Neuronal stem cell (in vitro differentiated cells): ENCODE measurements around the gene MAP4.

Experiments used
- DNase-seq: peaks from one replicate; pipeline ENCODE4 v3.0.0-alpha.2; 2013; ENCODE audit warnings: low spot score
- H2AFZ ChIP-seq: one replicate; pipeline ENCODE4 v1.6.1; 2013; ENCODE audit warnings: mild to moderate bottlenecking, low read length, inconsistent platforms
- H2AK5ac ChIP-seq: 2 replicates; pipeline ENCODE4 v1.6.1; 2013; ENCODE audit warnings: low read depth, mild to moderate bottlenecking, inconsistent platforms, low read length, moderate library complexity, mixed read lengths
- H2BK120ac ChIP-seq: 2 replicates; pipeline ENCODE4 v1.6.1; 2013; ENCODE audit warnings: low read depth, mild to moderate bottlenecking, inconsistent platforms, low read length, moderate library complexity, mixed read lengths
- H2BK12ac ChIP-seq: one replicate; pipeline ENCODE4 v1.6.1; 2013; ENCODE audit warnings: low read length, inconsistent platforms
- H2BK15ac ChIP-seq: 2 replicates; pipeline ENCODE4 v1.6.1; 2013; ENCODE audit warnings: mild to moderate bottlenecking, low read length, inconsistent platforms, mixed read lengths
- H2BK5ac ChIP-seq: one replicate; pipeline ENCODE4 v1.6.1; 2013; ENCODE audit warnings: inconsistent platforms, mild to moderate bottlenecking, low read length, moderate library complexity
- H3K14ac ChIP-seq: one replicate; pipeline ENCODE4 v1.6.1; 2013; ENCODE audit warnings: low read length, inconsistent platforms
- H3K18ac ChIP-seq: 2 replicates; pipeline ENCODE4 v1.6.1; 2013; ENCODE audit warnings: low read length, inconsistent platforms
- H3K23ac ChIP-seq: 2 replicates; pipeline ENCODE4 v1.6.1; 2013; ENCODE audit warnings: low read depth, mild to moderate bottlenecking, mixed read lengths, low read length, inconsistent platforms; ENCODE audit not compliant: poor library complexity
- H3K27ac ChIP-seq: replicated peaks from 3 replicates; pipeline ENCODE4 v1.5.1; 2013; ENCODE audit warnings: low read length, inconsistent platforms
- H3K27me3 ChIP-seq, 3 experiments: 2 replicates each; pipeline ENCODE4 v1.6.1; 2013; ENCODE audit warnings: low read length in 3 of 3, mild to moderate bottlenecking in 2 of 3, inconsistent platforms in 1 of 3, low read depth in 1 of 3, mixed read lengths in 1 of 3, moderate library complexity in 1 of 3; ENCODE audit not compliant: control insufficient read depth in 3 of 3, insufficient read depth in 3 of 3
- H3K36me3 ChIP-seq, 2 donors: replicated peaks in 1 of 2; 2 replicates each; pipeline ENCODE4 v1.6.1; 2013; ENCODE audit warnings: low read length in 2 of 2; ENCODE audit not compliant: control insufficient read depth in 2 of 2, insufficient read depth in 2 of 2
- H3K4ac ChIP-seq: 2 replicates; pipeline ENCODE4 v1.6.1; 2013; ENCODE audit warnings: inconsistent platforms, mild to moderate bottlenecking, low read length, moderate library complexity
- H3K4me1 ChIP-seq, 2 donors: 1 replicate in 1 of 2; 2 replicates in 1 of 2; pipeline ENCODE4 v1.6.1; 2013; ENCODE audit warnings: low read length in 2 of 2, low read depth in 1 of 2; ENCODE audit not compliant: control insufficient read depth in 2 of 2, insufficient read depth in 1 of 2
- H3K4me2 ChIP-seq: one replicate; pipeline ENCODE4 v1.6.1; 2013; ENCODE audit warnings: mild to moderate bottlenecking, low read length, inconsistent platforms; ENCODE audit not compliant: insufficient read depth, poor library complexity, severe bottlenecking
- H3K4me3 ChIP-seq, 2 donors: 2 replicates each; pipeline ENCODE4 v1.5.1; 2013; ENCODE audit warnings: low read length in 2 of 2, mild to moderate bottlenecking in 2 of 2, inconsistent platforms in 1 of 2, moderate library complexity in 1 of 2
- H3K79me1 ChIP-seq: one replicate; pipeline ENCODE4 v1.6.1; 2013; ENCODE audit warnings: low read depth, mild to moderate bottlenecking, inconsistent platforms, low read length, moderate library complexity
- H3K9ac ChIP-seq: one replicate; pipeline ENCODE4 v1.6.1; 2013; ENCODE audit warnings: mild to moderate bottlenecking, low read depth, low read length, inconsistent platforms; ENCODE audit not compliant: poor library complexity
- H3K9me3 ChIP-seq, 2 donors: replicated peaks in 1 of 2; 2 replicates each; pipeline versions ENCODE3 to v1.6.1; 2013; ENCODE audit warnings: low read length in 2 of 2, mild to moderate bottlenecking in 2 of 2, inconsistent platforms in 1 of 2, low read depth in 1 of 2, mixed read lengths in 1 of 2, moderate library complexity in 1 of 2; ENCODE audit not compliant: control insufficient read depth in 2 of 2, insufficient read depth in 1 of 2
- H4K8ac ChIP-seq: one replicate; pipeline ENCODE4 v1.6.1; 2013; ENCODE audit warnings: low read depth, mild to moderate bottlenecking, inconsistent platforms, low read length, moderate library complexity
- H4K91ac ChIP-seq: one replicate; pipeline ENCODE4 v1.6.1; 2013; ENCODE audit warnings: low read length, low read depth, mild to moderate bottlenecking, inconsistent platforms; ENCODE audit not compliant: poor library complexity
- WGBS, 2 donors: extraction: QIAGEN DNeasy Blood & Tissue Kit; methylation state at CpG; one replicate each; pipeline ENCODE4 v1.1.7; 2013; ENCODE audit warnings: missing lambda C conversion rate in 2 of 2, mixed read lengths in 1 of 2; ENCODE audit not compliant: insufficient read length in 2 of 2, insufficient replicate concordance in 1 of 2; ENCODE audit errors: extremely low coverage in 2 of 2; 5-methylcytosine and 5-hydroxymethylcytosine counted together

The MAP4 gene

GRCh38 chr3:47870702-47871260, 145.4 kb downstream of the MAP4 start:
- Histone ChIP-seq H3K18ac (no peak overlapping the region), H3K27ac (no peak overlapping the region), H2BK120ac (no peak overlapping the region), H2AK5ac (no peak overlapping the region), H3K14ac (no peak overlapping the region), H3K4me2 (no peak overlapping the region), H2BK15ac (no peak overlapping the region), H3K23ac (no peak overlapping the region), H3K9ac (no peak overlapping the region), H2BK12ac (no peak overlapping the region), H3K36me3 (peaks cover 42 to 92% of the 10 kb centered on the region in 2 donors), H3K4ac (no peak overlapping the region), H4K91ac (no peak overlapping the region), H3K79me1 (no peaks in the 10 kb centered on the region), H3K9me3 (no peaks in the 10 kb centered on the region), H3K4me3 (no peak overlapping the region), H2AFZ (no peak overlapping the region), H4K8ac (no peak overlapping the region), H2BK5ac (no peak overlapping the region), H3K4me1 (peaks cover 0 to 8% of the 10 kb centered on the region in 2 donors), H3K27me3 (no peaks in the 10 kb centered on the region)
- WGBS, 2 donors, result no CpG with 5 or more reads among the region's 12 CpGs
- DNase-seq, result no peak

DNA sequence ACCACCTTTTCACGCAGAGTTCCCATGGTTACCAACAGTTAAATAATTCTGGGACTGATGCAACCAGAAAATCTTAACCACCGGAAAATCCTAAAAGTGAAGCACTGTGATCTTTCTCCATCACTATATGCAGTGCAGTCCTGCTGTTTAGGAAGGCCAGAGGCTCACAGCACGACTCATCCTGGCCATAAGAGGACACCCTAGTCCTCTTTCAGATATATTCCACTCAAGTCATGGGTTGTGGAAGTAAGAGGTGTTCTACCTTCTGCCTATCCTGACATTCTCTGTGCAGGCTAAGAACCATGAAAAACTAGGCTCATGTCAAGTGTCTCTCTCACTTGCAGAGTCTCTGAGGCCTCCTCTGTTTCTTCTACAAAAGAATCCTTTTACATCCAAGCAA, 146.1 kb downstream of the MAP4 start:
- Histone ChIP-seq H3K27me3 (no peaks in the 10 kb centered on the region), H2BK12ac (no peak overlapping the region), H2BK120ac (no peak overlapping the region), H2BK5ac (no peak overlapping the region), H3K14ac (no peak overlapping the region), H3K4me1 (peaks cover 0 to 8% of the 10 kb centered on the region in 2 donors), H3K4ac (no peak overlapping the region), H3K27ac (no peak overlapping the region), H3K79me1 (no peaks in the 10 kb centered on the region), H4K91ac (no peak overlapping the region), H2AK5ac (no peak overlapping the region), H3K36me3 (peaks cover 44 to 92% of the 10 kb centered on the region in 2 donors), H3K4me2 (no peak overlapping the region), H3K4me3 (no peak overlapping the region), H4K8ac (no peak overlapping the region), H3K9ac (no peak overlapping the region), H2AFZ (no peak overlapping the region), H3K23ac (no peak overlapping the region), H2BK15ac (no peak overlapping the region), H3K9me3 (no peaks in the 10 kb centered on the region), H3K18ac (no peak overlapping the region)
- DNase-seq, result no peak
- WGBS, 2 donors, result no CpG with 5 or more reads among the region's 3 CpGs

DNA sequence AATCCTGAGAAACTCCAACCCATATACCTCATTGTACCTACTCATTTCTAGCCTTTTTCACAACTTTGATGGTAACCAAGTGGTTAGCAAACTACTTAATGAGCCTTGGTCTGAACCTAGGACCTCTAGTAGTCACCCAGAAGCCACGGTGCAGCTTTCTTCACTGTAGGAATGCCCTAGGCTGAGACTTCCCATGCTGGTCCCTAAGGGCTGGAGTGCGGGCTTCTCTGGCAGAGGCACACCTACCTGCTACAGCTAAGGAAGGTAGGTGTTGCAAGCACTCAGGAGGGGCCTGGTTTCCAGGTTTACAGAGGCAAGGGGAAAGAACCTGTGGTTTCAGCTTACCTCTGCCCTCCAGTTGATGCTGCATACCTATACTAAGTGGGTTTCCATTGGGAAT, 147.9 kb downstream of the MAP4 start:
- H3K27ac ChIP-seq, result no peak overlapping the region
- H2BK5ac ChIP-seq, result no peak overlapping the region
- peaks cover 0 to 8% of the 10 kb centered on the region in 2 donors for H3K4me1 ChIP-seq
- no peak overlapping the region for H3K9ac ChIP-seq
- H3K14ac ChIP-seq, result no peak overlapping the region
- no peaks in the 10 kb centered on the region for H3K9me3 ChIP-seq
- H3K18ac ChIP-seq, result no peak overlapping the region
- H2BK120ac ChIP-seq, result no peak overlapping the region
- no peak overlapping the region for H3K23ac ChIP-seq
- DNase-seq, result no peak
- H2AK5ac ChIP-seq, result no peak overlapping the region
- peaks cover 3% of the 10 kb centered on the region for H3K79me1 ChIP-seq
- no peak overlapping the region for H2BK12ac ChIP-seq
- H3K36me3 ChIP-seq, result peaks cover 48 to 91% of the 10 kb centered on the region in 2 donors
- no peaks in the 10 kb centered on the region for H3K27me3 ChIP-seq
- no peak overlapping the region for H3K4ac ChIP-seq
- no peak overlapping the region for H2BK15ac ChIP-seq
- no peak overlapping the region for H4K91ac ChIP-seq
- no peak overlapping the region for H3K4me2 ChIP-seq
- H3K4me3 ChIP-seq, result no peak overlapping the region
- no peak overlapping the region for H4K8ac ChIP-seq
- no CpG with 5 or more reads among the region's 2 CpGs for WGBS, 2 donors
- H2AFZ ChIP-seq, result no peak overlapping the region

DNA sequence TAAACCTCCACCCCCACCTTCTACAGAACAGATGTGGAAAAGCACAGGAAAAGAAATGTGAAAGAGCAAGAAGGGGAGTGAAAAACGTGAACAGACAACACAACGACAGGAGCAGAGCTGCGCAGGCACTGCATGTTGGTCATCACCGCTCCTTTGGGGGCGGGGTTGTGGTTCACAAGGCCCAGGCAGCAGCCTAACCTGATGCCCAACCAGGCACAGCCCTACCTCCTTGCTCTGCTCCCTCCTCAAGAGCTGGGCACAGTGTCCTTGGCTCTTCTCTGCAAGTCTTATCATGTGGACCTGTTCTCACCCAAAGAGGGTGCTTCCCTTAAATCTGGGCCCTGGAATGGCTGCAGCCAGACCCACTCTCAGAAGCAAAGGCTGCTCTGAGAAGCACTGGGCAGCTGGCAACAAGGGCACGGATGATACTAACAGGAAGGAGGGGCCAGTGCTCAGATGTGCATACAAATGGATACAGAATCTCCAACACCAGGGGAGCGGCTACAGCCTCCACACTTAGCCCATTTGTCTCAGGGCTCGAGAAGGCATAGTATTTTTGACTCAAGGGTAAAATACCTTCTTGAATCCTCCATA, 148.7 kb downstream of the MAP4 start:
- Histone ChIP-seq H2AFZ (no peak overlapping the region), H3K79me1 (peaks cover 4% of the 10 kb centered on the region), H3K4me2 (no peak overlapping the region), H2BK15ac (no peak overlapping the region), H3K27me3 (no peaks in the 10 kb centered on the region), H4K8ac (no peak overlapping the region), H4K91ac (no peak overlapping the region), H2BK12ac (no peak overlapping the region), H3K18ac (no peak overlapping the region), H3K4ac (no peak overlapping the region), H3K9ac (no peak overlapping the region), H2AK5ac (no peak overlapping the region), H3K36me3 (peaks cover 49 to 91% of the 10 kb centered on the region in 2 donors), H3K4me3 (no peak overlapping the region), H3K9me3 (no peaks in the 10 kb centered on the region), H3K4me1 (peaks cover 0 to 8% of the 10 kb centered on the region in 2 donors), H2BK5ac (no peak overlapping the region), H3K14ac (no peak overlapping the region), H3K27ac (no peak overlapping the region), H2BK120ac (no peak overlapping the region), H3K23ac (no peak overlapping the region)
- DNase-seq, result no peak
- WGBS, 2 donors, result no CpG with 5 or more reads among the region's 8 CpGs
